GM19467 (cell line): ENCODE data around the gene PGAP1.

Experiments used
- ATAC-seq: cut with Tn5 transposase; IDR thresholded peaks from one replicate; pipeline ENCODE4 v1.9.1; 2021; ENCODE audit warnings: mild to moderate bottlenecking, moderate library complexity; ENCODE audit not compliant: unreplicated experiment

PGAP1 gene

GRCh38 chr2:196926562-196927375 is at the start of gene PGAP1:
PGAP1 (minus strand) TSS chr2:196926707; CDS start chr2:196926616, 91 bp downstream.
- peak; percentile 89 for ATAC-seq

- no peak for ATAC-seq
Measured at GRCh38 chr2:196974970-196975369, 48.5 kb upstream of the PGAP1 start.

GRCh38 chr2:196971574-196972279 is 45.2 kb upstream of the PGAP1 start:
- no peak for ATAC-seq

GRCh38 chr2:196970099-196970498 is 43.6 kb upstream of the PGAP1 start:
- ATAC-seq: no peak

- ATAC-seq: no peak
Measured at GRCh38 chr2:196968516-196968915, 42.0 kb upstream of the PGAP1 start.

- ATAC-seq: no peak
Measured at GRCh38 chr2:196967775-196968174, 41.3 kb upstream of the PGAP1 start.

GRCh38 chr2:196967116-196967515 is 40.6 kb upstream of the PGAP1 start:
- no peak for ATAC-seq

- no peak for ATAC-seq
Measured at GRCh38 chr2:196966061-196966460, 39.6 kb upstream of the PGAP1 start.

- no peak for ATAC-seq
Measured at GRCh38 chr2:196965651-196966050, 39.1 kb upstream of the PGAP1 start.

GRCh38 chr2:196963961-196964360 is 37.5 kb upstream of the PGAP1 start:
- no peak for ATAC-seq

GRCh38 chr2:196963043-196963442 is 36.5 kb upstream of the PGAP1 start:
- ATAC-seq: no peak

- no peak for ATAC-seq
Measured at GRCh38 chr2:196962325-196962724, 35.8 kb upstream of the PGAP1 start.

GRCh38 chr2:196961889-196962288 is 35.4 kb upstream of the PGAP1 start:
- ATAC-seq: peak; percentile 98

- no peak for ATAC-seq
Measured at GRCh38 chr2:196959734-196960338, 33.3 kb upstream of the PGAP1 start.

- no peak for ATAC-seq
Measured at GRCh38 chr2:196959281-196959680, 32.8 kb upstream of the PGAP1 start.

GRCh38 chr2:196957881-196958525 is 31.5 kb upstream of the PGAP1 start:
- ATAC-seq: no peak

GRCh38 chr2:196957442-196957841 is 30.9 kb upstream of the PGAP1 start:
- no peak for ATAC-seq

- ATAC-seq: no peak
Measured at GRCh38 chr2:196956069-196956468, 29.6 kb upstream of the PGAP1 start.

GRCh38 chr2:196955036-196955435 is 28.5 kb upstream of the PGAP1 start:
- ATAC-seq: no peak

- ATAC-seq: no peak
Measured at GRCh38 chr2:196954001-196954400, 27.5 kb upstream of the PGAP1 start.

- ATAC-seq: no peak
Measured at GRCh38 chr2:196952936-196953335, 26.4 kb upstream of the PGAP1 start.
